ENCODE results near the gene FCER2.

The FCER2 gene

DNA sequence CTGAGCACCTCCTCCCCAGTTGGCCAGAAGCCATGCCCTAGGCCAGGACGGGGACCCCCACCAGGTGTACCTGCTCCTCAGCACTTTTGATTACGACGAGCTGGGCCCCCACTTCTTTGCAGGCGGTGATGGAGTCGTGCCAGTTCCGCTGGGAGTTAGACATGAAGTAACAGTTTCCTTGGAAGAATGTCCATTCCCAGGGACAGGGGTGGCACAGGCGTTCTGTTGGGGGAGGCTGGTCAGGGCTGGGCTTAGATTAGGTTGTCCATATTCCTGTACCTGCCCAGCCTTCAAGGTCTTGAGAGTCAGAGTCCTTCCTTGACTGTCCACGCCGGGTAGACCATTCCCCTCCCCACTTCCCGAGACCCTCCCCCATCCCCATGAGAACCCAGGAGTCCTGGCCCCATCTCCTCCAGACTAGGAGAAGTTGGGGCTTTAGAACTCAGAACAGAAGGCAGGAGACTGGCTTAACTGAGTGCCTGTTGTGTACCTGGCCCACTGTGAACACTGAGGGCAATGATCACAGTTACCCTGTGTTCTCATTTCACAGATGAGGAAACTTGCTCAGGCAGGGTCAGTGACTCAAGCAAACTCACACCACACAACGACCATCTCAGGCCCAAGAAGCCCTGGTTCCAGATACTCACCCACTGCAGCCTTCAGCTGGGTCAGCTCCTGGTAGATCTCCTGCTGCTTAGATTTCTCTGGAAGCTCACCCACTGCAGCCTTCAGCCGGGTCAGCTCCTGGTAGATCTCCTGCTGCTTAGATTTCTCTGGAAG is 43.1 kb upstream of the FCER2 start:
- TF ChIP-seq, protein P1, sequence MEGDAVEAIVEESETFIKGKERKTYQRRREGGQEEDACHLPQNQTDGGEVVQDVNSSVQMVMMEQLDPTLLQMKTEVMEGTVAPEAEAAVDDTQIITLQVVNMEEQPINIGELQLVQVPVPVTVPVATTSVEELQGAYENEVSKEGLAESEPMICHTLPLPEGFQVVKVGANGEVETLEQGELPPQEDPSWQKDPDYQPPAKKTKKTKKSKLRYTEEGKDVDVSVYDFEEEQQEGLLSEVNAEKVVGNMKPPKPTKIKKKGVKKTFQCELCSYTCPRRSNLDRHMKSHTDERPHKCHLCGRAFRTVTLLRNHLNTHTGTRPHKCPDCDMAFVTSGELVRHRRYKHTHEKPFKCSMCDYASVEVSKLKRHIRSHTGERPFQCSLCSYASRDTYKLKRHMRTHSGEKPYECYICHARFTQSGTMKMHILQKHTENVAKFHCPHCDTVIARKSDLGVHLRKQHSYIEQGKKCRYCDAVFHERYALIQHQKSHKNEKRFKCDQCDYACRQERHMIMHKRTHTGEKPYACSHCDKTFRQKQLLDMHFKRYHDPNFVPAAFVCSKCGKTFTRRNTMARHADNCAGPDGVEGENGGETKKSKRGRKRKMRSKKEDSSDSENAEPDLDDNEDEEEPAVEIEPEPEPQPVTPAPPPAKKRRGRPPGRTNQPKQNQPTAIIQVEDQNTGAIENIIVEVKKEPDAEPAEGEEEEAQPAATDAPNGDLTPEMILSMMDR (IDR thresholded peaks at IDR 0.05; ENCODE audit: extremely low read depth, insufficient read depth, missing control alignments) = no peak

DNA sequence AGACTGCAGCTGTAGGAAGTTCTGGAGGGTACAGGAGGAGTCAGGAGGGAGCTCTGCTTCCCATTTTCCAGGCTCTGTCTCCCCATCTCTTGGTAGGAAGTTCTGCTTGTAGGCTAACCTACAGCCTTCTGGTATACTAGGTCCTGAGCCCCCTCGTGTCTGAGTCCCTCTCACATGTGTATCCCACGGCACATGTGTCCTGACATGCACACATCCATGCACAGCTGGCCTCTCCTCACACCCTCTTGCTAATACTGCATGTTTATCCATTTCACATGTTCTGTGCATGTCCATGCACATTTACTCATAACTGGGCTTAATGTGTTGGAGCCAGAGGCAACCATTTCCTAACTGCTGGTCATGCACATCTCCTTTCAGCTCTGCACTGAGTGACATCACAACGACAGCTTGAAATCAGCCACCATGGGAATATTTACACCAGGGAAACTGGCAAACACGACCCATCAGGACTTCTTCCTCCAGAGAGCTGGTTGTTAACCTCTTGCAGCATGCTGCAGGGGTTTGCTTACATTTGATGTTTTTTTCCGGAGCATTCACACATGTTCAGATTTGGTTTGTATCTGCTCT is 42.4 kb upstream of the FCER2 start:
- DNase-seq (ENCODE audit: low spot score) = no peak
- TF ChIP-seq, protein P1 (IDR thresholded peaks at IDR 0.05; ENCODE audit: extremely low read depth, insufficient read depth, missing control alignments) = no peak
- in situ Hi-C loops (cut with MboI; ENCODE audit: low pct_unique_long_range_greater_than_20kb, low sequenced_read_pairs, unreplicated experiment) = no loop called here

More for the DNA sequence above, 43.1 kb upstream of the FCER2 start:
- no peak for DNase-seq (ENCODE audit: low spot score)
- in situ Hi-C loops (cut with MboI; ENCODE audit: low pct_unique_long_range_greater_than_20kb, low sequenced_read_pairs, unreplicated experiment) = no loop called here

DNA sequence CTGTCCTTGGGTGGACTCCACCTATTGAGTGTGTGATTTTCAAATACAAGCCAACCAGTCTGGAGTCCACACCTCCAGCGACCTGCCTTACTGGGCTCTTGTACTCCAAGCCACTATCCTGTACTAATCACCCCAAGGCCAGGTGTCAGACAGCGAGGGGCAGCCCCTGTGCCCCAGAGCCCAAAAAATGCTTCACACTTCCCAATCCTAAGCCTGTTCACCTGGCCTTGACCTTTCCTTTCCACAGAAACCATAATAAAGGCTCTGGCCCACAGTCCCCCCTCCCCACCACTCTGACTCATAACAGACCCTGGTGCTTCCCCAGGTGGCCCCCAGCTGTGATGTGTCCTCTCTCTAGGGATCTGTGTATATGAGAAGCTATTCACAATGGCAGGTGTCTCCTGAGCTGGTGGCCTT is 41.5 kb upstream of the FCER2 start:
- TF ChIP-seq, protein P1 (IDR thresholded peaks at IDR 0.05; ENCODE audit: extremely low read depth, insufficient read depth, missing control alignments) = no peak
- peak; percentile 87 for DNase-seq (ENCODE audit: low spot score)
- in situ Hi-C loops (cut with MboI; ENCODE audit: low pct_unique_long_range_greater_than_20kb, low sequenced_read_pairs, unreplicated experiment) = no loop called here

DNA sequence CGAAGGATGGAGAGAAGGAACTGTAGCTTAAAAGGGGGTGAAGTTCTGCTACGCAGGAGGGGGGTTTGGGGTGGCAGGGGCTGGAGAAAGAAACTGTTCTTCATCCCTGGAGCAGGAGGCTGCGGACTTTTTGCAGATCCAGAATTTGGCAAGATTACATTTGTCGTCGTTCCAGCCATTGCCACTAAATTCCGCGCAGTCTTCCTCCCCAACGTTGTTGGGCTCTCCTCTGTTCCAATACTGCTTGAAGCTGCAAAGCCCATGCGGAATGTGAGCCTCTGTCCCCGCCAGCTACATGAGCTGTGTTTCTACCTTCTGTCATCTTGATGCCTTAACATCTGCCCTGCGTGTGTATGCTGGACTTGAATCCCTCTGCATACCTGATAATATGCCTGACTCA is 41.1 kb upstream of the FCER2 start:
- no peak for DNase-seq (ENCODE audit: low spot score)
- in situ Hi-C loops (cut with MboI; ENCODE audit: low pct_unique_long_range_greater_than_20kb, low sequenced_read_pairs, unreplicated experiment) = no loop called here

DNA sequence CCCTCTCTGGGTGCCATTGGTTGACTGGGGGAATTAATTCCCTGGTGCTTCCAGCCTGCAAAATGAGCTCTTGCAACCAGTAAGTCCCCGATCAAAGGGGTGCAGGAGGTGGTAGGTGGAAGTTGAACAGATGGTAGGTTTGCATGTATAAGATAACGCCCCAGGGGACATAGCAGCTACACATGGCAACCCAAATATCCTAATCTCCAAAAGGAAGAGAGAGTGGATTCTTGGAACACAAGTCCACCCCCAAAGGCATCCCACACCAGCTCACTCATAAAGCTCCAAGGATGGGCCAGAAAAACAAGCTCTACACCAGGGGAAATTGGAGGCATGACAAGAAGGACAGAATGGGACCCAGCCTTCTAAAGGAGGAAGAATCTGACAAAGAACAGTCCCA is 40.6 kb upstream of the FCER2 start:
- TF ChIP-seq, protein P1 (IDR thresholded peaks at IDR 0.05; ENCODE audit: extremely low read depth, insufficient read depth, missing control alignments) = no peak
- no peak for DNase-seq (ENCODE audit: low spot score)
- in situ Hi-C loops (cut with MboI; ENCODE audit: low pct_unique_long_range_greater_than_20kb, low sequenced_read_pairs, unreplicated experiment) = no loop called here

More for the DNA sequence above, 41.1 kb upstream of the FCER2 start:
- TF ChIP-seq, protein P1 (IDR thresholded peaks at IDR 0.05; ENCODE audit: extremely low read depth, insufficient read depth, missing control alignments) = no peak

GRCh38 chr19:7740682-7741054 is 38.7 kb upstream of the FCER2 start:
- TF ChIP-seq, protein P1 (IDR thresholded peaks at IDR 0.05; ENCODE audit: extremely low read depth, insufficient read depth, missing control alignments) = no peak
- in situ Hi-C loops (cut with MboI; ENCODE audit: low pct_unique_long_range_greater_than_20kb, low sequenced_read_pairs, unreplicated experiment) = no loop called here
- no peak for DNase-seq (ENCODE audit: low spot score)

Measured in GM13977 (cell line).